ENCODE data around the gene KRT15. TPM values are rescaled to one million over a fixed set of nuclear protein-coding genes. Genes with fewer than 3 reads are reported as not detected.
"Not testable (repeated sequence)": the region's sequence is repeated elsewhere in the genome, so short reads cannot be mapped to it uniquely, and the experiment has no call there.

Gene KRT15
- total and polyA plus RNA-seq, 4 donors: 0.14 TPM; not detected in 3

DNA sequence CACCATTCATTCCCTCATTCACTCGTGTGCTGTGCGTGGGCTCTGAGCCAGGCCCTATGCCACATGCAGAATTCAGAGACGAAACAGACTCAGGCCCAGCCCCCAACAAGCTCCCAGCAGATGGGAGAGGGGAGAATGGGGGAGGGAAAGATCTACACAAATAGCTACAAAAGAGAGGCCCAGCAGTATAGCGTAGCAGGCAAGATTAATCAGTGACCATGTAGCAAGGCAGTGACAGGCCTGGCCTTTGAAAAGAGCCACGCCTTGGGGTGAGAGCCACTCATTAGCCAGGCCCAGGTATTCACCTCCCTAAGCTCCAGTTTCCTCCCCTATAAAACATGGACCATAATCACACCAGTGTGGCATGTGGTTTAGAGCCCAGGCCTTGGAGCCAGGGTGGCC lies 25.8 kb upstream of the KRT15 start:
- Histone ChIP-seq H3K9me3 (ENCODE audit: control insufficient read depth in 4 of 4, low read length in 3 of 4) (peaks cover 0 to 3% (median under 1%) of the 10 kb centered on the region in 4 donors), H3K4me1 (ENCODE audit: control insufficient read depth in 4 of 4, insufficient read depth in 4 of 4, low read length in 3 of 4) (peaks cover 3 to 8% (median 6%) of the 10 kb centered on the region in 4 donors), H3K27me3 (ENCODE audit: control insufficient read depth in 4 of 4, insufficient read depth in 4 of 4, low read length in 3 of 4) (peaks cover 0 to 5% (median 1%) of the 10 kb centered on the region in 4 donors), H3K4me3 (ENCODE audit: low read depth in 1 of 3, low read length in 3 of 3) (no peak overlapping the region), H3K36me3 (ENCODE audit: control insufficient read depth in 4 of 4, insufficient read depth in 3 of 4, low read depth in 1 of 4, low read length in 3 of 4) (no peaks in the 10 kb centered on the region), H3K9ac (ENCODE audit: low read depth in 1 of 2, low read length in 2 of 2) (no peak overlapping the region), H3K27ac (ENCODE audit: low read depth in 1 of 2, low read length in 2 of 2) (no peak overlapping the region)
- DNase-seq (ENCODE audit: low spot score): no peak
- WGBS: 70% methylated on average over 5 of the region's 5 CpGs
- TF ChIP-seq, protein P1, sequence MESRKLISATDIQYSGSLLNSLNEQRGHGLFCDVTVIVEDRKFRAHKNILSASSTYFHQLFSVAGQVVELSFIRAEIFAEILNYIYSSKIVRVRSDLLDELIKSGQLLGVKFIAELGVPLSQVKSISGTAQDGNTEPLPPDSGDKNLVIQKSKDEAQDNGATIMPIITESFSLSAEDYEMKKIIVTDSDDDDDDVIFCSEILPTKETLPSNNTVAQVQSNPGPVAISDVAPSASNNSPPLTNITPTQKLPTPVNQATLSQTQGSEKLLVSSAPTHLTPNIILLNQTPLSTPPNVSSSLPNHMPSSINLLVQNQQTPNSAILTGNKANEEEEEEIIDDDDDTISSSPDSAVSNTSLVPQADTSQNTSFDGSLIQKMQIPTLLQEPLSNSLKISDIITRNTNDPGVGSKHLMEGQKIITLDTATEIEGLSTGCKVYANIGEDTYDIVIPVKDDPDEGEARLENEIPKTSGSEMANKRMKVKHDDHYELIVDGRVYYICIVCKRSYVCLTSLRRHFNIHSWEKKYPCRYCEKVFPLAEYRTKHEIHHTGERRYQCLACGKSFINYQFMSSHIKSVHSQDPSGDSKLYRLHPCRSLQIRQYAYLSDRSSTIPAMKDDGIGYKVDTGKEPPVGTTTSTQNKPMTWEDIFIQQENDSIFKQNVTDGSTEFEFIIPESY (IDR thresholded peaks at IDR 0.05): no peak
- no peak for TF ChIP-seq HNF4A (conservative IDR thresholded peaks at IDR 0.05)
- TF ChIP-seq RXRA (IDR thresholded peaks at IDR 0.05): no peak
- no peak for TF ChIP-seq RAD21 (IDR thresholded peaks at IDR 0.05)
- TF ChIP-seq SP1 (IDR thresholded peaks at IDR 0.05): no peak
- TF ChIP-seq REST (IDR thresholded peaks at IDR 0.05): no peak
- TF ChIP-seq ATF3 (IDR thresholded peaks at IDR 0.05): no peak
- TF ChIP-seq EGR1 (IDR thresholded peaks at IDR 0.05; ENCODE audit: low read depth in 2 of 2): no peak
- no peak for TF ChIP-seq MAX (IDR thresholded peaks at IDR 0.05)
- no peak for TF ChIP-seq NR2F2 (IDR thresholded peaks at IDR 0.05)
- TF ChIP-seq FOXA1 (IDR thresholded peaks at IDR 0.05): no peak
- no peak for TF ChIP-seq FOXA2 (IDR thresholded peaks at IDR 0.05)
- TF ChIP-seq HNF4G (IDR thresholded peaks at IDR 0.05): no peak
- TF ChIP-seq GABPA (IDR thresholded peaks at IDR 0.05 in 1 of 2, conservative IDR thresholded peaks at IDR 0.05 in 1 of 2): no peak

- H3K27me3 ChIP-seq (ENCODE audit: control insufficient read depth in 4 of 4, insufficient read depth in 4 of 4, low read length in 3 of 4); H3K4me1 ChIP-seq (ENCODE audit: control insufficient read depth in 4 of 4, insufficient read depth in 4 of 4, low read length in 3 of 4); H3K27ac ChIP-seq (ENCODE audit: low read depth in 1 of 2, low read length in 2 of 2); H3K4me3 ChIP-seq (ENCODE audit: low read depth in 1 of 3, low read length in 3 of 3); H3K36me3 ChIP-seq (ENCODE audit: control insufficient read depth in 4 of 4, insufficient read depth in 3 of 4, low read depth in 1 of 4, low read length in 3 of 4); H3K9me3 ChIP-seq (ENCODE audit: control insufficient read depth in 4 of 4, low read length in 3 of 4); H3K9ac ChIP-seq (ENCODE audit: low read depth in 1 of 2, low read length in 2 of 2); DNase-seq (ENCODE audit: low spot score): not testable (repeated sequence)
- WGBS: 83% methylated on average over 10 of the region's 10 CpGs
Observed at GRCh38 chr17:41542786-41543185, 24.1 kb upstream of the KRT15 start.
